WTC11 (cell line): ENCODE data around the gene AWAT1. TPM values are rescaled to one million over a fixed set of nuclear protein-coding genes. Genes with fewer than 3 reads are reported as not detected.

Experiments
- ATAC-seq: fragments of 200-7000 bp; cut with Tn5 transposase; 2 replicates; pipeline ENCODE4 v1.10.0; 2021; ENCODE audit warnings: mild to moderate bottlenecking, moderate library complexity
- CTCF ChIA-PET: fragments of 300-600 bp; sonication (Branson Sonifier 250); formaldehyde crosslinking; loops from one replicate; lab custom pipeline; 2021; ENCODE audit warnings: antibody characterized with exemption; lab: Charles Lee
- POLR2A ChIA-PET: fragments of 350-600 bp; sonication (Branson Sonifier 250); formaldehyde crosslinking; loops from one replicate; lab custom pipeline; 2021; ENCODE audit warnings: antibody characterized with exemption; lab: Charles Lee
- DNase-seq: peaks from one replicate; pipeline ENCODE4 v3.0.0; 2021; ENCODE audit warnings: low spot score
- H3K27ac Mint-ChIP-seq: 2 replicates; pipeline ENCODE4 v1.8.0; 2021; ENCODE audit warnings: mixed read lengths
- H3K27me3 Mint-ChIP-seq: 2 replicates; pipeline ENCODE4 v1.8.0; 2021; ENCODE audit warnings: low read depth, mild to moderate bottlenecking, moderate library complexity, mixed read lengths
- H3K36me3 Mint-ChIP-seq: 2 replicates; pipeline ENCODE4 v1.8.0; 2021; ENCODE audit warnings: mixed read lengths
- H3K4me1 Mint-ChIP-seq: 2 replicates; pipeline ENCODE4 v1.8.0; 2022; ENCODE audit warnings: mixed read lengths
- H3K4me3 Mint-ChIP-seq: 2 replicates; pipeline ENCODE4 v1.8.0; 2021; ENCODE audit warnings: mild to moderate bottlenecking, moderate library complexity, mixed read lengths
- H3K9me3 Mint-ChIP-seq: 2 replicates; pipeline ENCODE4 v1.8.0; 2021; ENCODE audit warnings: mixed read lengths
- ARID4B ChIP-seq: sonication (generic); formaldehyde crosslinking; IDR thresholded peaks from 2 replicates; pipeline ENCODE4 v1.8.0; 2023; ENCODE audit warnings: missing genetic modification reagents, mild to moderate bottlenecking, borderline replicate concordance
- CDX4 ChIP-seq: fragments of 250-450 bp; sonication (Bioruptor Pico); IDR thresholded peaks from 2 replicates; pipeline ENCODE4 v1.9.0; 2021; ENCODE audit warnings: moderate library complexity, mild to moderate bottlenecking, inconsistent platforms, borderline replicate concordance
- CTCF ChIP-seq: fragments of 200-600 bp; IDR thresholded peaks from 2 replicates; pipeline ENCODE4 v1.8.0; 2022; ENCODE audit warnings: antibody characterized with exemption
- ESRRA ChIP-seq: sonication (generic); formaldehyde crosslinking; IDR thresholded peaks from 2 replicates; pipeline ENCODE4 v1.8.1; 2022; ENCODE audit warnings: mild to moderate bottlenecking, missing genetic modification reagents, borderline replicate concordance
- FOXP1 ChIP-seq: sonication (generic); formaldehyde crosslinking; IDR thresholded peaks from 2 replicates; pipeline ENCODE4 v1.8.0; 2022; ENCODE audit warnings: missing genetic modification reagents, mild to moderate bottlenecking, moderate library complexity, borderline replicate concordance
- GTF2I ChIP-seq: fragments of 250-450 bp; sonication (Bioruptor Pico); conservative IDR thresholded peaks from 2 replicates; pipeline ENCODE4 v1.4.0; 2021; ENCODE audit warnings: mild to moderate bottlenecking
- IRF1 ChIP-seq: sonication (generic); formaldehyde crosslinking; IDR thresholded peaks from 2 replicates; pipeline ENCODE4 v1.8.0; 2023; ENCODE audit warnings: missing genetic modification reagents
- KAT7 ChIP-seq: sonication (generic); formaldehyde crosslinking; IDR thresholded peaks from 2 replicates; pipeline ENCODE4 v1.8.1; 2023; ENCODE audit warnings: missing genetic modification reagents, mild to moderate bottlenecking, borderline replicate concordance
- PRRX2 ChIP-seq: fragments of 250-450 bp; sonication (Bioruptor Pico); IDR thresholded peaks from 2 replicates; pipeline ENCODE4 v1.8.0; 2021; ENCODE audit warnings: mild to moderate bottlenecking
- USF2 ChIP-seq: sonication (generic); formaldehyde crosslinking; IDR thresholded peaks from 2 replicates; pipeline ENCODE4 v1.8.1; 2023; ENCODE audit warnings: mild to moderate bottlenecking, missing genetic modification reagents, moderate library complexity
- ZNF423 ChIP-seq: fragments of 250-450 bp; sonication (Bioruptor Pico); IDR thresholded peaks from 2 replicates; pipeline ENCODE4 v2.1.2; 2022; ENCODE audit warnings: mild to moderate bottlenecking, moderate library complexity
- total RNA-seq: library from RNA; stranded (reverse); gene quantifications from 3 replicates; pipeline ENCODE4 v1.2.3, GENCODE V29; 2021
- TF ChIP-seq, protein P1 (sequence below): fragments of 250-450 bp; sonication (Bioruptor Pico); conservative IDR thresholded peaks from 2 replicates; pipeline ENCODE4 v1.9.0; 2021; ENCODE audit warnings: mild to moderate bottlenecking
- TF ChIP-seq, protein P2 (sequence below): sonication (generic); formaldehyde crosslinking; IDR thresholded peaks from 2 replicates; pipeline ENCODE4 v1.8.0; 2022; ENCODE audit warnings: mild to moderate bottlenecking, missing genetic modification reagents

AWAT1 gene
- total RNA-seq, 1 experiment from 2014 or later = not detected

DNA sequence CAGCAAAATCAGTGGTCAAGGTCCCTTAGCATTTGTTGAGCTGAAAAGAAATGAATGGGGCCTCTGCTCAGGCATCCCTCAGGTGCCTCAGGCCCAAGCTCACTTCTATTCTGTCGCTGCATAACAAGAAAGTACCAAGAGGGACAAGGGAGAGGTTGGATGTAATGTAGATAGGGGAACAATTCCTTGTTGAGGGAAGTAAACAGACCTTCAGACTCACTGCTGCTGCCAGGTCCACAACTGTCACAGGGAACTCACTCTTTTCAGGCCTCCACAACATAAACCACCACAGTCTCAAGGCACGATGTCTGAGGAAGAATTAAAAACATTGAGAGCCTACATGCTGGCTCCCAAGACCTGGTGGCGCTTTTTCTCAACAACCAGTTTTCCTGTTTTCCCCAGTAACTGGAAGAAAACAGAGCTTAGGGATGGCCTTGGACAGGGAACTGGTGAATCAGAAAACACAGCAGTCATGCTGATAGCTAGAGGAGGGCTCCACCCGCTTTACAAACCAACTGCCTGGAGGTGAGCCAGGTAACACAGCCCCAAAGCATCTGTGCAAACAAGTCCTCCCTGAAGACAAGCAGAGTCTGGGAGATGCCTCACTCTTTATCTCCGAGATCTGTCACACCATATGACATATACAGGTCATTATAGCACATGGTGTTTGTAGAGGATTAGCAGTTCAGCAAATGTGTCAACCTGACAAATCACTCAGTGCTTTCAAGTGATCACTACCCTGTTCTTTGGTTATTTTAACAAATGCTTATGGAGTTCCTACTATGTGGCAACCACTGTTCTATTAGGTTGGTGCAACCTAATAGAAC lies 14.3 kb upstream of the AWAT1 start (continued):
- no peak for TF ChIP-seq ARID4B (CRISPR knock-in tag)
- TF ChIP-seq KAT7 (CRISPR knock-in tag) = no peak
- TF ChIP-seq, protein P1, sequence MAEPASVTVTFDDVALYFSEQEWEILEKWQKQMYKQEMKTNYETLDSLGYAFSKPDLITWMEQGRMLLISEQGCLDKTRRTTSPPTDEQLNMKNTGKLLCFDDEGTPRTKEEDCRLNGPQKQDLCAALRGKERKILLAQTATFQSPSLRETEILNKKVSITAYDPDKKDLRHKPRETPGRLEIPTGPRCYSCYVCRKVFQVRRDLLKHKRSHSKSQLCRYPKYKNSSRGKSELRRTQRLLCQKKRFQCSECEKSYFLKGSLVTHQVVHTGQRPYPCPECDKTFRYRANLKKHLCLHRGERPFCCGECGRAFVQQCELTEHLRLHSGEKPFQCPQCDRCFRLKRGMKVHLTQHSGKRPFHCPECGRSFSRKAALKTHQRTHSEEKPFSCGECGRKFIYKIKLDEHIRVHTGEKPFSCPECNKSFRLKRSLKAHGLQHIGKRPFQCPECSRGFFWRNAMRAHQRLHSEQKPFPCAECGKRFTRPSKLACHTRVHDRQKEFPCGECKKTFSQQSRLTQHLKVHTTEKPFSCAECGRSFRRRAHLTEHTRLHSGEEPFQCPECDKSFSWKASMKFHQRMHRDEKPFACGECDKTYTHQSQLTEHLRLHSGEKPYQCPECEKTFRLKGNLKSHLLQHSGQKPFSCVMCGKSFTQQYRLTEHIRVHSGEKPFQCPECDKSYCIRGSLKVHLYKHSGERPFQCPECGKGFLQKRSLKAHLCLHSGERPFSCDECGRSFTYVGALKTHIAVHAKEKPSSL (CRISPR knock-in tag) = no peak

DNA sequence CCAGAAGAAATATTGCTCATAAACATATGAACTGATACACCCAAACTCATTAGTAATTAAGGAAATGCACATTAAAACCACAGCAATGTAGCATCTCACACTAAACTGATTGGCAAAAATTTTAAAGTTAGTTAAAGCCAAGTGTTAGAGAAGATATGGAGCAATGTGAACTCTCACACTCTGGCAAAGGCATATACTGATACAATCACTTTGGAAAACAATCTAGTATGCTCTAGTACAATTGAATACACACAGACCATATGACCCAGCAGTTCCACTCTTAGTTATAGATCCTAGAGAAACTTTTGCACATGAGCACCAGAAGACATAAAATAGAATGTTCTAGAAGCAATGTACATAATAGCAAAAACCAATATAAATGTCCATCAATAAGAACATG lies 8.4 kb upstream of the AWAT1 start:
- no peaks in the 10 kb centered on the region for H3K36me3 Mint-ChIP-seq
- TF ChIP-seq KAT7 (CRISPR knock-in tag) = no peak
- TF ChIP-seq, protein P2, sequence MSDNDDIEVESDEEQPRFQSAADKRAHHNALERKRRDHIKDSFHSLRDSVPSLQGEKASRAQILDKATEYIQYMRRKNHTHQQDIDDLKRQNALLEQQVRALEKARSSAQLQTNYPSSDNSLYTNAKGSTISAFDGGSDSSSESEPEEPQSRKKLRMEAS (CRISPR knock-in tag) = no peak
- TF ChIP-seq GTF2I (CRISPR knock-in tag) = no peak
- TF ChIP-seq USF2 (CRISPR knock-in tag) = no peak
- TF ChIP-seq ESRRA (CRISPR knock-in tag) = no peak
- no peak for TF ChIP-seq CDX4
- no peak for TF ChIP-seq FOXP1 (CRISPR knock-in tag)
- TF ChIP-seq ZNF423 (CRISPR knock-in tag) = no peak
- TF ChIP-seq IRF1 (CRISPR knock-in tag) = no peak
- TF ChIP-seq PRRX2 (CRISPR knock-in tag) = no peak
- no peak for TF ChIP-seq CTCF
- TF ChIP-seq, all 79 proteins: peak for 0
- Mint-ChIP-seq H3K9me3 (no peaks in the 10 kb centered on the region), H3K27ac (no peak overlapping the region), H3K27me3 (no peaks in the 10 kb centered on the region), H3K4me3 (no peak overlapping the region), H3K4me1 (no peaks in the 10 kb centered on the region)
- ChIA-PET CTCF (no interaction called here), POLR2A (no interaction called here)
- ATAC-seq = no peak
- no peak for DNase-seq
